H1 (cell line): ENCODE measurements around the gene TP53I13. TPM values are rescaled to one million over a fixed set of nuclear protein-coding genes. Genes with fewer than 3 reads are reported as not detected.

ENCODE experiments used
- BRCA1 ChIP-seq: IDR thresholded peaks from 2 replicates; pipeline ENCODE4 v1.6.1; 2012; ENCODE audit warnings: low read depth, low read length, improper control_type of control experiment
- CBX8 ChIP-seq: fragments of 300-800, 300-1000 bp; sonication (generic); IDR thresholded peaks from 2 replicates; pipeline ENCODE4 v1.7.1; 2016; ENCODE audit warnings: low read depth, low read length, borderline replicate concordance
- EP300 ChIP-seq, 2 experiments: IDR thresholded peaks; 1 replicate in 1 of 2; 2 replicates in 1 of 2; pipeline ENCODE4 v1.6.1; 2011 to 2012; ENCODE audit warnings: low read depth in 2 of 2, low read length in 2 of 2, mild to moderate bottlenecking in 2 of 2, borderline replicate concordance in 1 of 2, inconsistent platforms in 1 of 2, moderate library complexity in 1 of 2
- KDM4A ChIP-seq: IDR thresholded peaks from one replicate; pipeline ENCODE4 v1.7.1; 2012; ENCODE audit warnings: low read depth, mild to moderate bottlenecking, moderate library complexity, low read length, inconsistent platforms; ENCODE audit not compliant: severe bottlenecking
- KDM5A ChIP-seq: fragments of 200-600 bp; IDR thresholded peaks from 2 replicates; pipeline ENCODE4 v1.7.1; 2012; ENCODE audit warnings: mild to moderate bottlenecking, low read length, inconsistent platforms, mixed read lengths
- RBBP5 ChIP-seq: IDR thresholded peaks from 2 replicates; pipeline ENCODE4 v1.7.1; 2012; ENCODE audit warnings: low read depth, mild to moderate bottlenecking, inconsistent platforms, low read length, moderate library complexity, borderline replicate concordance
- SUZ12 ChIP-seq: fragments of 200-600 bp; sonication (generic); IDR thresholded peaks from 2 replicates; pipeline ENCODE4 v1.6.1; 2012; ENCODE audit warnings: mild to moderate bottlenecking, inconsistent platforms, low read length, moderate library complexity, mixed read lengths
- polyA plus RNA-seq, 7 experiments: library from polyadenylated mRNA; depleted of rRNA in 3 of 7; stranded (reverse) in 5 of 7; unstranded in 2 of 7; fragments of >200 nt in 5 of 7; fragments of 200-250 nt in 2 of 7; gene quantifications; 1 replicate in 5 of 7; 2 replicates in 1 of 7; 4 replicates in 1 of 7; pipeline versions ENCODE4 v1.2.1 to v1.2.3, GENCODE V29; 2011 to 2013; ENCODE audit warnings: missing spikeins in 2 of 7, mixed read lengths in 2 of 7
- total RNA-seq: library from RNA; stranded (reverse); fragmentation: NEBNext Ultra II Directional; extraction: Animal tissue kit (Norgen Biotek cat#: 25700); gene quantifications from 2 replicates; pipeline ENCODE4 v1.2.1, GENCODE V29; 2021
- TF ChIP-seq, protein P1 (sequence below): fragments of 300-600 bp; sonication (generic); IDR thresholded peaks from 2 replicates; pipeline ENCODE4 v1.7.1; 2012; ENCODE audit warnings: low read length, moderate library complexity, mild to moderate bottlenecking, inconsistent platforms; ENCODE audit not compliant: insufficient replicate concordance
- TF ChIP-seq, protein P2 (sequence below): IDR thresholded peaks from 2 replicates; pipeline ENCODE4 v1.6.1; 2012; ENCODE audit warnings: inconsistent platforms

TP53I13 gene
- total and polyA plus RNA-seq, 2 of the 8 experiments (the other 6 are each of a cell fraction or from before 2014, with no cell fraction given): 22.4 to 35.7 TPM

GRCh38 chr17:29588017-29588561 lies 19.6 kb downstream of the TP53I13 start (continued):
- TF ChIP-seq, protein P1, sequence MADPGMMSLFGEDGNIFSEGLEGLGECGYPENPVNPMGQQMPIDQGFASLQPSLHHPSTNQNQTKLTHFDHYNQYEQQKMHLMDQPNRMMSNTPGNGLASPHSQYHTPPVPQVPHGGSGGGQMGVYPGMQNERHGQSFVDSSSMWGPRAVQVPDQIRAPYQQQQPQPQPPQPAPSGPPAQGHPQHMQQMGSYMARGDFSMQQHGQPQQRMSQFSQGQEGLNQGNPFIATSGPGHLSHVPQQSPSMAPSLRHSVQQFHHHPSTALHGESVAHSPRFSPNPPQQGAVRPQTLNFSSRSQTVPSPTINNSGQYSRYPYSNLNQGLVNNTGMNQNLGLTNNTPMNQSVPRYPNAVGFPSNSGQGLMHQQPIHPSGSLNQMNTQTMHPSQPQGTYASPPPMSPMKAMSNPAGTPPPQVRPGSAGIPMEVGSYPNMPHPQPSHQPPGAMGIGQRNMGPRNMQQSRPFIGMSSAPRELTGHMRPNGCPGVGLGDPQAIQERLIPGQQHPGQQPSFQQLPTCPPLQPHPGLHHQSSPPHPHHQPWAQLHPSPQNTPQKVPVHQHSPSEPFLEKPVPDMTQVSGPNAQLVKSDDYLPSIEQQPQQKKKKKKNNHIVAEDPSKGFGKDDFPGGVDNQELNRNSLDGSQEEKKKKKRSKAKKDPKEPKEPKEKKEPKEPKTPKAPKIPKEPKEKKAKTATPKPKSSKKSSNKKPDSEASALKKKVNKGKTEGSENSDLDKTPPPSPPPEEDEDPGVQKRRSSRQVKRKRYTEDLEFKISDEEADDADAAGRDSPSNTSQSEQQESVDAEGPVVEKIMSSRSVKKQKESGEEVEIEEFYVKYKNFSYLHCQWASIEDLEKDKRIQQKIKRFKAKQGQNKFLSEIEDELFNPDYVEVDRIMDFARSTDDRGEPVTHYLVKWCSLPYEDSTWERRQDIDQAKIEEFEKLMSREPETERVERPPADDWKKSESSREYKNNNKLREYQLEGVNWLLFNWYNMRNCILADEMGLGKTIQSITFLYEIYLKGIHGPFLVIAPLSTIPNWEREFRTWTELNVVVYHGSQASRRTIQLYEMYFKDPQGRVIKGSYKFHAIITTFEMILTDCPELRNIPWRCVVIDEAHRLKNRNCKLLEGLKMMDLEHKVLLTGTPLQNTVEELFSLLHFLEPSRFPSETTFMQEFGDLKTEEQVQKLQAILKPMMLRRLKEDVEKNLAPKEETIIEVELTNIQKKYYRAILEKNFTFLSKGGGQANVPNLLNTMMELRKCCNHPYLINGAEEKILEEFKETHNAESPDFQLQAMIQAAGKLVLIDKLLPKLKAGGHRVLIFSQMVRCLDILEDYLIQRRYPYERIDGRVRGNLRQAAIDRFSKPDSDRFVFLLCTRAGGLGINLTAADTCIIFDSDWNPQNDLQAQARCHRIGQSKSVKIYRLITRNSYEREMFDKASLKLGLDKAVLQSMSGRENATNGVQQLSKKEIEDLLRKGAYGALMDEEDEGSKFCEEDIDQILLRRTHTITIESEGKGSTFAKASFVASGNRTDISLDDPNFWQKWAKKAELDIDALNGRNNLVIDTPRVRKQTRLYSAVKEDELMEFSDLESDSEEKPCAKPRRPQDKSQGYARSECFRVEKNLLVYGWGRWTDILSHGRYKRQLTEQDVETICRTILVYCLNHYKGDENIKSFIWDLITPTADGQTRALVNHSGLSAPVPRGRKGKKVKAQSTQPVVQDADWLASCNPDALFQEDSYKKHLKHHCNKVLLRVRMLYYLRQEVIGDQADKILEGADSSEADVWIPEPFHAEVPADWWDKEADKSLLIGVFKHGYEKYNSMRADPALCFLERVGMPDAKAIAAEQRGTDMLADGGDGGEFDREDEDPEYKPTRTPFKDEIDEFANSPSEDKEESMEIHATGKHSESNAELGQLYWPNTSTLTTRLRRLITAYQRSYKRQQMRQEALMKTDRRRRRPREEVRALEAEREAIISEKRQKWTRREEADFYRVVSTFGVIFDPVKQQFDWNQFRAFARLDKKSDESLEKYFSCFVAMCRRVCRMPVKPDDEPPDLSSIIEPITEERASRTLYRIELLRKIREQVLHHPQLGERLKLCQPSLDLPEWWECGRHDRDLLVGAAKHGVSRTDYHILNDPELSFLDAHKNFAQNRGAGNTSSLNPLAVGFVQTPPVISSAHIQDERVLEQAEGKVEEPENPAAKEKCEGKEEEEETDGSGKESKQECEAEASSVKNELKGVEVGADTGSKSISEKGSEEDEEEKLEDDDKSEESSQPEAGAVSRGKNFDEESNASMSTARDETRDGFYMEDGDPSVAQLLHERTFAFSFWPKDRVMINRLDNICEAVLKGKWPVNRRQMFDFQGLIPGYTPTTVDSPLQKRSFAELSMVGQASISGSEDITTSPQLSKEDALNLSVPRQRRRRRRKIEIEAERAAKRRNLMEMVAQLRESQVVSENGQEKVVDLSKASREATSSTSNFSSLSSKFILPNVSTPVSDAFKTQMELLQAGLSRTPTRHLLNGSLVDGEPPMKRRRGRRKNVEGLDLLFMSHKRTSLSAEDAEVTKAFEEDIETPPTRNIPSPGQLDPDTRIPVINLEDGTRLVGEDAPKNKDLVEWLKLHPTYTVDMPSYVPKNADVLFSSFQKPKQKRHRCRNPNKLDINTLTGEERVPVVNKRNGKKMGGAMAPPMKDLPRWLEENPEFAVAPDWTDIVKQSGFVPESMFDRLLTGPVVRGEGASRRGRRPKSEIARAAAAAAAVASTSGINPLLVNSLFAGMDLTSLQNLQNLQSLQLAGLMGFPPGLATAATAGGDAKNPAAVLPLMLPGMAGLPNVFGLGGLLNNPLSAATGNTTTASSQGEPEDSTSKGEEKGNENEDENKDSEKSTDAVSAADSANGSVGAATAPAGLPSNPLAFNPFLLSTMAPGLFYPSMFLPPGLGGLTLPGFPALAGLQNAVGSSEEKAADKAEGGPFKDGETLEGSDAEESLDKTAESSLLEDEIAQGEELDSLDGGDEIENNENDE: no peak
- TF ChIP-seq KDM5A (no peak), EP300 (IDR thresholded peaks at IDR 0.05; ENCODE audit: borderline replicate concordance in 1 of 2, low read depth in 2 of 2, low read length in 2 of 2) (no peak), KDM4A (no peak), CBX8 (no peak), RBBP5 (no peak), SUZ12 (no peak), BRCA1 (no peak)
- TF ChIP-seq, protein P2, sequence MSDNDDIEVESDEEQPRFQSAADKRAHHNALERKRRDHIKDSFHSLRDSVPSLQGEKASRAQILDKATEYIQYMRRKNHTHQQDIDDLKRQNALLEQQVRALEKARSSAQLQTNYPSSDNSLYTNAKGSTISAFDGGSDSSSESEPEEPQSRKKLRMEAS: no peak
